GM23338 (cell line): ENCODE results near the gene TNFSF4. TPM values are rescaled to one million over a fixed set of nuclear protein-coding genes. Genes with fewer than 3 reads are reported as not detected.

Experiments used
- ATAC-seq: fragments of 200-7000 bp; cut with Tn5 transposase; 3 replicates; pipeline ENCODE4 v1.9.1; 2020
- DNase-seq: peaks from one replicate; pipeline ENCODE4 v3.0.0-alpha.2; 2015; ENCODE audit warnings: low spot score
- H2AFZ ChIP-seq: fragments of 200-600 bp; sonication (generic); 2 replicates; pipeline ENCODE4 v1.8.0; 2016; ENCODE audit warnings: antibody characterized with exemption, mild to moderate bottlenecking, moderate library complexity
- H3F3A ChIP-seq: fragments of 200-600 bp; sonication (generic); replicated peaks from 2 replicates; pipeline ENCODE4 v1.8.0; 2017; ENCODE audit warnings: antibody characterized with exemption, mixed run types, low read depth
- H3K27ac ChIP-seq: fragments of 200-600 bp; sonication (generic); 2 replicates; pipeline ENCODE4 v1.6.1; 2016; ENCODE audit warnings: low read depth
- H3K27me3 ChIP-seq: fragments of 200-600 bp; sonication (generic); 2 replicates; pipeline ENCODE4 v1.8.0; 2016; ENCODE audit warnings: mild to moderate bottlenecking, mixed run types, moderate library complexity; ENCODE audit not compliant: insufficient read depth
- H3K36me3 ChIP-seq: fragments of 200-600 bp; sonication (generic); 2 replicates; pipeline ENCODE4 v1.8.0; 2016; ENCODE audit warnings: mild to moderate bottlenecking; ENCODE audit not compliant: insufficient read depth
- H3K4me1 ChIP-seq: fragments of 200-600 bp; sonication (generic); 2 replicates; pipeline ENCODE4 v1.8.0; 2016; ENCODE audit warnings: mild to moderate bottlenecking, moderate library complexity; ENCODE audit not compliant: insufficient read depth
- H3K4me2 ChIP-seq: fragments of 200-600 bp; sonication (generic); 2 replicates; pipeline ENCODE4 v1.7.1; 2017; ENCODE audit warnings: mixed run types
- H3K4me3 ChIP-seq: fragments of 200-600 bp; sonication (generic); 2 replicates; pipeline ENCODE4 v1.6.1; 2016; ENCODE audit warnings: mixed run types
- H3K79me2 ChIP-seq: fragments of 200-600 bp; sonication (generic); replicated peaks from 2 replicates; pipeline ENCODE4 v1.8.0; 2017; ENCODE audit warnings: mild to moderate bottlenecking; ENCODE audit not compliant: insufficient read depth
- H3K9me2 ChIP-seq: fragments of 200-600 bp; sonication (generic); 2 replicates; pipeline ENCODE4 v1.8.0; 2017; ENCODE audit not compliant: insufficient read depth
- H4K20me1 ChIP-seq: fragments of 200-600 bp; sonication (generic); replicated peaks from 2 replicates; pipeline ENCODE4 v1.8.0; 2017; ENCODE audit warnings: mild to moderate bottlenecking; ENCODE audit not compliant: insufficient read depth
- H3K27ac Mint-ChIP-seq: 2 replicates; pipeline ENCODE4 v1.8.0; 2020; ENCODE audit warnings: inconsistent platforms, mild to moderate bottlenecking, moderate library complexity, mixed read lengths
- H3K27me3 Mint-ChIP-seq: 3 replicates; pipeline ENCODE4 v1.8.0; 2022; ENCODE audit warnings: low read depth, mild to moderate bottlenecking, moderate library complexity, mixed read lengths, inconsistent platforms; ENCODE audit not compliant: insufficient read depth, poor library complexity
- H3K36me3 Mint-ChIP-seq: 3 replicates; pipeline ENCODE4 v1.8.0; 2021; ENCODE audit warnings: low read depth, mild to moderate bottlenecking, inconsistent platforms, moderate library complexity, mixed read lengths
- H3K4me1 Mint-ChIP-seq: 3 replicates; pipeline ENCODE4 v1.8.0; 2020; ENCODE audit warnings: mild to moderate bottlenecking, inconsistent platforms, mixed read lengths
- H3K4me3 Mint-ChIP-seq: 3 replicates; pipeline ENCODE4 v1.8.0; 2021; ENCODE audit warnings: moderate library complexity, mild to moderate bottlenecking, inconsistent platforms, mixed read lengths
- H3K9me3 Mint-ChIP-seq: 3 replicates; pipeline ENCODE4 v1.8.0; 2020; ENCODE audit warnings: moderate library complexity, mild to moderate bottlenecking, inconsistent platforms, mixed read lengths
- CREB1 ChIP-seq: fragments of 250-450 bp; sonication (Bioruptor Pico); IDR thresholded peaks from 2 replicates; pipeline ENCODE4 v1.5.0; 2020; ENCODE audit warnings: low read depth, mild to moderate bottlenecking, moderate library complexity
- CTCF ChIP-seq, 2 experiments: fragments of 200-600 bp in 1 of 2; sonication (generic) in 1 of 2; conservative IDR thresholded peaks; 2 replicates each; pipeline versions ENCODE4 v1.5.1 to v1.6.1; 2016 to 2017; ENCODE audit warnings: antibody characterized with exemption in 2 of 2, low read depth in 2 of 2, mild to moderate bottlenecking in 2 of 2, moderate library complexity in 1 of 2
- EZH2 ChIP-seq: fragments of 200-600 bp; sonication (generic); IDR thresholded peaks from one replicate; pipeline ENCODE4 v1.8.0; 2017; ENCODE audit warnings: antibody characterized with exemption, mild to moderate bottlenecking, low read depth; ENCODE audit not compliant: unreplicated experiment
- EZH2phosphoT487 ChIP-seq: fragments of 200-600 bp; sonication (generic); IDR thresholded peaks from one replicate; pipeline ENCODE4 v1.8.1; 2018; ENCODE audit warnings: antibody characterized with exemption; ENCODE audit not compliant: unreplicated experiment
- JUNB ChIP-seq: IDR thresholded peaks from one replicate; pipeline ENCODE4 v1.6.1; 2016; ENCODE audit warnings: antibody characterized with exemption; ENCODE audit not compliant: unreplicated experiment
- NANOG ChIP-seq: IDR thresholded peaks from 2 replicates; pipeline ENCODE4 v1.6.1; 2016; ENCODE audit warnings: antibody characterized with exemption, borderline replicate concordance
- POLR2AphosphoS5 ChIP-seq: IDR thresholded peaks from 2 replicates; pipeline ENCODE4 v1.6.1; 2016; ENCODE audit warnings: antibody characterized with exemption, low read depth
- REST ChIP-seq: IDR thresholded peaks from one replicate; pipeline ENCODE4 v1.6.1; 2018; ENCODE audit warnings: antibody characterized with exemption; ENCODE audit not compliant: unreplicated experiment
- STAT1 ChIP-seq: IDR thresholded peaks from one replicate; pipeline ENCODE4 v1.6.1; 2016; ENCODE audit warnings: antibody characterized with exemption; ENCODE audit not compliant: unreplicated experiment
- ZNF114 ChIP-seq: fragments of 250-450 bp; sonication (Bioruptor Pico); IDR thresholded peaks from 2 replicates; pipeline ENCODE4 v1.5.0; 2020; ENCODE audit warnings: mild to moderate bottlenecking, moderate library complexity
- ZNF331 ChIP-seq: fragments of 250-450 bp; sonication (Bioruptor Pico); IDR thresholded peaks from 2 replicates; pipeline ENCODE4 v1.5.0; 2020; ENCODE audit warnings: low read depth, mild to moderate bottlenecking, moderate library complexity
- ZNF462 ChIP-seq: fragments of 250-450 bp; sonication (Bioruptor Pico); IDR thresholded peaks from 2 replicates; pipeline ENCODE4 v1.5.0; 2020; ENCODE audit warnings: mild to moderate bottlenecking, moderate library complexity
- polyA plus RNA-seq: library from polyadenylated mRNA; unstranded; fragments of >200 nt; fragmentation: Nextera tagmentation; extraction: Ambion mirVana; gene quantifications from 2 replicates; pipeline ENCODE4 v1.2.1, GENCODE V29; 2016
- total RNA-seq: library from RNA; depleted of rRNA; stranded (reverse); fragments of >200 nt; shearing (Covaris generic); gene quantifications from 2 replicates; pipeline ENCODE4 v1.2.3, GENCODE V29; 2014
- TF ChIP-seq, protein P1 (sequence below): IDR thresholded peaks from 2 replicates; pipeline ENCODE4 v1.6.1; 2016; ENCODE audit warnings: antibody characterized with exemption

TNFSF4 gene
- total and polyA plus RNA-seq, 2 experiments from 2014 or later = 0.55 to 1.5 TPM

DNA sequence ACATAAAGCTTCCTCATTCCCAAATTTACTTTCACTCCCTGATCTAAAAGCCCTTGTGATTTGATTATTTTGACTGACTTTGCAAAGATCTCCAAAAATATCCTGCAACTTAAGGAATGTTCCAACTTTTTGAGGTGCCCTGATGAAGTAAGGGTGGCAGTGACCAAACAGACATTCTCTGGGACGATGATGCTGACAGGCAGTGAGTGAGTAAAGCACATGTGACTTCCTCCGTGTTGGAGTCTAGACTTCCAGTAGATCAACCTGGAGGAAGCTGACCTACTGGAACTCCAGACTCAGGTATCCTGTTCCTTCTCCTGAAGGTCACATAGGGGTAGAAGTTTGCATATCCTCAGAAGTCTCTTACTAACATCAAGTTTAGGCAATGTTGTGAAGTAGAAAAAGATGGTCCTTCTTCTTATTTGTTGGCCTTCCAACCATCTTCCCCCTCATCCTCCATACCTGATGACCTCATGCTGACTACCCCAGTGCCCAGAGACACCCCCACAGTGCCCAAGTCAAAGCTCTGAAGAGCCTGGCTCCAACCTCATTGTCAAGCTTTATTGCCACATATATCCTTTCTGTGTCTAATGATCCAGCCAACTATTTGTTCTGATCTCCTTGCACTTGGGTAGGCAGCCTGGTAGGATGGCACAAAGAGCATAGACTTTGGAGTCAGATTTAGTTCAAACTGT is 16.0 kb downstream of the TNFSF4 start:
- Mint-ChIP-seq H3K9me3 (no peaks in the 10 kb centered on the region), H3K36me3 (no peaks in the 10 kb centered on the region), H3K4me1 (no peaks in the 10 kb centered on the region), H3K4me3 (no peak overlapping the region), H3K27me3 (no peaks in the 10 kb centered on the region), H3K27ac (no peak overlapping the region)
- Histone ChIP-seq H3K4me3 (no peak overlapping the region), H3K27ac (no peak overlapping the region), H3K36me3 (no peaks in the 10 kb centered on the region), H2AFZ (no peak overlapping the region), H3K4me1 (no peaks in the 10 kb centered on the region), H3K27me3 (no peaks in the 10 kb centered on the region), H3K4me2 (no peak overlapping the region), H3K9me2 (peaks cover 14% of the 10 kb centered on the region; the same call in 1 of the 2 replicates), H3F3A (no peaks in the 10 kb centered on the region), H4K20me1 (no peaks in the 10 kb centered on the region), H3K79me2 (no peaks in the 10 kb centered on the region)
- DNase-seq = no peak
- ATAC-seq = no peak
- TF ChIP-seq ZNF331 (CRISPR knock-in tag) = no peak
- no peak for TF ChIP-seq EZH2phosphoT487
- no peak for TF ChIP-seq REST
- no peak for TF ChIP-seq EZH2
- TF ChIP-seq JUNB = no peak
- TF ChIP-seq POLR2AphosphoS5 = no peak
- TF ChIP-seq STAT1 = no peak
- TF ChIP-seq ZNF462 (CRISPR knock-in tag) = no peak
- TF ChIP-seq CREB1 = no peak
- no peak for TF ChIP-seq NANOG
- no peak for TF ChIP-seq ZNF114 (CRISPR knock-in tag)
- no peak for TF ChIP-seq CTCF (conservative IDR thresholded peaks at IDR 0.05; ENCODE audit: low read depth in 2 of 2)
- TF ChIP-seq, protein P1, sequence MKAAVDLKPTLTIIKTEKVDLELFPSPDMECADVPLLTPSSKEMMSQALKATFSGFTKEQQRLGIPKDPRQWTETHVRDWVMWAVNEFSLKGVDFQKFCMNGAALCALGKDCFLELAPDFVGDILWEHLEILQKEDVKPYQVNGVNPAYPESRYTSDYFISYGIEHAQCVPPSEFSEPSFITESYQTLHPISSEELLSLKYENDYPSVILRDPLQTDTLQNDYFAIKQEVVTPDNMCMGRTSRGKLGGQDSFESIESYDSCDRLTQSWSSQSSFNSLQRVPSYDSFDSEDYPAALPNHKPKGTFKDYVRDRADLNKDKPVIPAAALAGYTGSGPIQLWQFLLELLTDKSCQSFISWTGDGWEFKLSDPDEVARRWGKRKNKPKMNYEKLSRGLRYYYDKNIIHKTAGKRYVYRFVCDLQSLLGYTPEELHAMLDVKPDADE = no peak
